Ovary (tissue), 3 donors: ENCODE measurements around the gene IDE.

Source experiments
- POLR2A ChIP-seq: fragments of 450-650 bp; IDR thresholded peaks from one replicate; pipeline ENCODE4 v1.6.1; 2017; ENCODE audit warnings: antibody characterized with exemption, mild to moderate bottlenecking, moderate library complexity
- TF ChIP-seq, protein P1 (sequence below), 3 donors: fragments of 450-650 bp in 2 of 3; fragments of 200-600 bp in 1 of 3; IDR thresholded peaks; one replicate each; pipeline versions ENCODE4 v1.5.1 to v1.8.0; 2016 to 2022; ENCODE audit warnings: antibody characterized with exemption in 3 of 3, mild to moderate bottlenecking in 1 of 3
- donor health status: DM: no; HTN: no; CAD: no.

GRCh38 chr10:92544296-92544695, 29.6 kb downstream of the IDE start:
- no peak for TF ChIP-seq POLR2A
- TF ChIP-seq, protein P1, sequence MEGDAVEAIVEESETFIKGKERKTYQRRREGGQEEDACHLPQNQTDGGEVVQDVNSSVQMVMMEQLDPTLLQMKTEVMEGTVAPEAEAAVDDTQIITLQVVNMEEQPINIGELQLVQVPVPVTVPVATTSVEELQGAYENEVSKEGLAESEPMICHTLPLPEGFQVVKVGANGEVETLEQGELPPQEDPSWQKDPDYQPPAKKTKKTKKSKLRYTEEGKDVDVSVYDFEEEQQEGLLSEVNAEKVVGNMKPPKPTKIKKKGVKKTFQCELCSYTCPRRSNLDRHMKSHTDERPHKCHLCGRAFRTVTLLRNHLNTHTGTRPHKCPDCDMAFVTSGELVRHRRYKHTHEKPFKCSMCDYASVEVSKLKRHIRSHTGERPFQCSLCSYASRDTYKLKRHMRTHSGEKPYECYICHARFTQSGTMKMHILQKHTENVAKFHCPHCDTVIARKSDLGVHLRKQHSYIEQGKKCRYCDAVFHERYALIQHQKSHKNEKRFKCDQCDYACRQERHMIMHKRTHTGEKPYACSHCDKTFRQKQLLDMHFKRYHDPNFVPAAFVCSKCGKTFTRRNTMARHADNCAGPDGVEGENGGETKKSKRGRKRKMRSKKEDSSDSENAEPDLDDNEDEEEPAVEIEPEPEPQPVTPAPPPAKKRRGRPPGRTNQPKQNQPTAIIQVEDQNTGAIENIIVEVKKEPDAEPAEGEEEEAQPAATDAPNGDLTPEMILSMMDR (IDR thresholded peaks at IDR 0.05), result no peak
